ENCODE data around the gene AKR1C1. TPM values are rescaled to one million over a fixed set of nuclear protein-coding genes. Genes with fewer than 3 reads are reported as not detected.
"Not testable (repeated sequence)": the region's sequence is repeated elsewhere in the genome, so short reads cannot be mapped to it uniquely, and the experiment has no call there.

AKR1C1 gene
- total and polyA plus RNA-seq, 9 of the 15 experiments (the other 6 are each of a cell fraction or from before 2014, with no cell fraction given) = 43.5 to 180 (median 82.4) TPM

- peak; percentile 55 for FAIRE-seq
- H3K9me3 ChIP-seq (replicated peaks; ENCODE audit: control insufficient read depth, insufficient read depth, low read depth, low read length); BruUV-seq (replicated peaks); H3K36me3 ChIP-seq (ENCODE audit: control insufficient read depth, insufficient read depth, low read length); H3K9me1 ChIP-seq (ENCODE audit: control insufficient read depth, insufficient read depth, low read length); intact Hi-C loops (cut with micrococcal nuclease); H3K4me2 ChIP-seq (ENCODE audit: insufficient read depth, low read length); H2AFZ ChIP-seq (ENCODE audit: low read depth, low read length); in situ Hi-C loops (cut with MboI); H3K79me2 ChIP-seq (ENCODE audit: control insufficient read depth, insufficient read depth, low read length); H3K4me3 ChIP-seq; H3K27ac ChIP-seq (ENCODE audit: extremely low read depth, low read depth, low read length); CTCF ChIA-PET (ENCODE audit: low intra/inter-chr PET ratio); H3K27me3 ChIP-seq (ENCODE audit: control insufficient read depth in 2 of 2, insufficient read depth in 2 of 2, low read length in 2 of 2); H3K9ac ChIP-seq (ENCODE audit: insufficient read depth in 1 of 2, low read depth in 2 of 2, low read length in 2 of 2); POLR2A ChIA-PET; H3K4me1 ChIP-seq (replicated peaks in 1 of 2; ENCODE audit: control insufficient read depth in 2 of 2, insufficient read depth in 2 of 2, low read length in 2 of 2); DNase-seq (ENCODE audit: extremely low read depth in 1 of 4, low spot score in 3 of 4); H4K20me1 ChIP-seq (replicated peaks; ENCODE audit: control insufficient read depth, insufficient read depth, low read length): not testable (repeated sequence)
- TF ChIP-seq RAD21 (CRISPR knock-in tag; conservative IDR thresholded peaks at IDR 0.05 in 1 of 2, IDR thresholded peaks at IDR 0.05 in 1 of 2) = peak in 1 of 2 experiments; percentile 36; a peak in 2 of 4 replicates
- peak; percentile 69 for ATAC-seq
- WGBS (ENCODE audit: insufficient coverage, low coverage, missing lambda C conversion rate) = 97% methylated on average over 3 of the region's 3 CpGs
Observed at GRCh38 chr10:5018671-5019277, 55.6 kb downstream of the AKR1C1 start.

- ATAC-seq = peak; percentile 72
- FAIRE-seq = peak; percentile 90
- CTCF ChIA-PET (ENCODE audit: low intra/inter-chr PET ratio) = interaction anchor here (0.6 kb wide), 1 partner anchor 533 kb away, joined by 3 read pairs; no protein-coding TSS in a partner anchor
- H3K4me1 ChIP-seq (replicated peaks in 1 of 2; ENCODE audit: control insufficient read depth in 2 of 2, insufficient read depth in 2 of 2, low read length in 2 of 2); H3K9me3 ChIP-seq (replicated peaks; ENCODE audit: control insufficient read depth, insufficient read depth, low read depth, low read length); POLR2A ChIA-PET; H3K36me3 ChIP-seq (ENCODE audit: control insufficient read depth, insufficient read depth, low read length); H3K4me3 ChIP-seq; H2AFZ ChIP-seq (ENCODE audit: low read depth, low read length); H3K9ac ChIP-seq (ENCODE audit: insufficient read depth in 1 of 2, low read depth in 2 of 2, low read length in 2 of 2); H4K20me1 ChIP-seq (replicated peaks; ENCODE audit: control insufficient read depth, insufficient read depth, low read length); H3K9me1 ChIP-seq (ENCODE audit: control insufficient read depth, insufficient read depth, low read length); BruUV-seq (replicated peaks); H3K79me2 ChIP-seq (ENCODE audit: control insufficient read depth, insufficient read depth, low read length); H3K4me2 ChIP-seq (ENCODE audit: insufficient read depth, low read length); intact Hi-C loops (cut with micrococcal nuclease); H3K27me3 ChIP-seq (ENCODE audit: control insufficient read depth in 2 of 2, insufficient read depth in 2 of 2, low read length in 2 of 2): not testable (repeated sequence)
- H3K27ac ChIP-seq (ENCODE audit: extremely low read depth, low read depth, low read length) = peak overlapping the region; percentile 28; the same call in 1 of the 3 replicates
- DNase-seq (ENCODE audit: extremely low read depth in 1 of 4, low spot score in 3 of 4) = peak; percentile 23 to 68 (median 34)
- 37% methylated on average over 6 of the region's 6 CpGs for WGBS (ENCODE audit: insufficient coverage, low coverage, missing lambda C conversion rate)
- in situ Hi-C loops (cut with MboI) = loop anchor here (5.0 kb wide), 1 partner anchor 78 kb away; no protein-coding TSS in a partner anchor
- peak; percentile 44; the same call in 1 of the 2 replicates for TF ChIP-seq ZNF592 (IDR thresholded peaks at IDR 0.05)
- TF ChIP-seq ZNF644 (tag; IDR thresholded peaks at IDR 0.05; ENCODE audit: low read depth) = 0 out of 2 replicates have a peak, but pooled peaks have one; percentile 45
- TF ChIP-seq NCOR1 (IDR thresholded peaks at IDR 0.05) = peak; percentile 43; the same call in 1 of the 2 replicates
- peak; percentile 47; the same call in 1 of the 2 replicates for TF ChIP-seq FOSL1 (tag; conservative IDR thresholded peaks at IDR 0.05)
- peak; percentile 86 to 92 for TF ChIP-seq TRIM24 (IDR thresholded peaks at IDR 0.05)
- TF ChIP-seq EP300 (IDR thresholded peaks at IDR 0.05; ENCODE audit: low read length) = peak; percentile 77
- 0 out of 2 replicates have a peak, but pooled peaks have one; percentile 37 for TF ChIP-seq NFIC (IDR thresholded peaks at IDR 0.05)
- TF ChIP-seq MTA2 (IDR thresholded peaks at IDR 0.05; ENCODE audit: low read depth) = 0 out of 2 replicates have a peak, but pooled peaks have one; percentile 35
- peak; percentile 72; the same call in 1 of the 2 replicates for TF ChIP-seq DPF2 (IDR thresholded peaks at IDR 0.05)
Observed at GRCh38 chr10:5019770-5020612, 56.8 kb downstream of the AKR1C1 start.
